IPS DF 6.9 (cell line): ENCODE measurements around the gene TRAF5.

ENCODE experiments used
- DNase-seq: peaks from one replicate; pipeline ENCODE4 v3.0.0-alpha.2; 2013; ENCODE audit warnings: low read depth, low spot score
- H3K27ac ChIP-seq: one replicate; pipeline ENCODE4 v1.5.1; 2013; ENCODE audit warnings: low read length, control low read depth
- H3K27me3 ChIP-seq: 2 replicates; pipeline ENCODE4 v1.6.1; 2013; ENCODE audit warnings: mild to moderate bottlenecking, low read length; ENCODE audit not compliant: control insufficient read depth, insufficient read depth
- H3K36me3 ChIP-seq: 2 replicates; pipeline ENCODE4 v1.6.1; 2013; ENCODE audit warnings: low read length; ENCODE audit not compliant: control insufficient read depth, insufficient read depth
- H3K4me1 ChIP-seq: 2 replicates; pipeline ENCODE4 v1.6.1; 2013; ENCODE audit warnings: low read length; ENCODE audit not compliant: control insufficient read depth, insufficient read depth
- H3K4me3 ChIP-seq: 2 replicates; pipeline ENCODE4 v1.5.1; 2013; ENCODE audit warnings: mild to moderate bottlenecking, low read length
- H3K9me3 ChIP-seq: 2 replicates; pipeline ENCODE4 v1.6.1; 2013; ENCODE audit warnings: low read length, inconsistent platforms; ENCODE audit not compliant: control insufficient read depth, insufficient read depth
- WGBS: extraction: QIAGEN DNeasy Blood & Tissue Kit; methylation state at CpG from one replicate; pipeline ENCODE4 v1.1.7; 2013; ENCODE audit warnings: mixed read lengths, missing lambda C conversion rate; ENCODE audit not compliant: insufficient read length, insufficient coverage; 5-methylcytosine and 5-hydroxymethylcytosine counted together

Gene TRAF5

GRCh38 chr1:211420845-211421454, 94.3 kb downstream of the TRAF5 start:
- no peak overlapping the region for H3K27ac ChIP-seq
- H3K36me3 ChIP-seq, result no peaks in the 10 kb centered on the region
- H3K4me1 ChIP-seq, result no peaks in the 10 kb centered on the region
- no peak overlapping the region for H3K4me3 ChIP-seq
- DNase-seq, result no peak
- WGBS, result no CpG with 5 or more reads among the region's 2 CpGs
- H3K9me3 ChIP-seq, result no peaks in the 10 kb centered on the region
- H3K27me3 ChIP-seq, result no peaks in the 10 kb centered on the region

- H3K27me3 ChIP-seq, result no peaks in the 10 kb centered on the region
- no peaks in the 10 kb centered on the region for H3K36me3 ChIP-seq
- no peaks in the 10 kb centered on the region for H3K9me3 ChIP-seq
- no peaks in the 10 kb centered on the region for H3K4me1 ChIP-seq
- no peak overlapping the region for H3K4me3 ChIP-seq
- H3K27ac ChIP-seq, result no peak overlapping the region
- no CpG with 5 or more reads among the region's 1 CpG for WGBS
- DNase-seq, result no peak
Observed at GRCh38 chr1:211424018-211424417, 97.4 kb downstream of the TRAF5 start.
